Mucosa of stomach (tissue), 1 donor: ENCODE data around the gene NANS.

Source experiments
- H3K27me3 ChIP-seq: one replicate; pipeline ENCODE4 v1.7.0; 2013; ENCODE audit warnings: mild to moderate bottlenecking, low read length; ENCODE audit not compliant: control insufficient read depth, insufficient read depth
- H3K36me3 ChIP-seq: one replicate; pipeline ENCODE4 v1.7.0; 2013; ENCODE audit warnings: low read length; ENCODE audit not compliant: control insufficient read depth, insufficient read depth
- H3K4me1 ChIP-seq: one replicate; pipeline ENCODE4 v1.7.0; 2013; ENCODE audit warnings: mild to moderate bottlenecking, low read length; ENCODE audit not compliant: control insufficient read depth, insufficient read depth
- H3K4me3 ChIP-seq: one replicate; pipeline ENCODE4 v1.7.0; 2013; ENCODE audit warnings: low read length
- H3K9ac ChIP-seq: one replicate; pipeline ENCODE4 v1.7.0; 2013; ENCODE audit warnings: mild to moderate bottlenecking, low read length, moderate library complexity
- H3K9me3 ChIP-seq: one replicate; pipeline ENCODE4 v1.7.0; 2013; ENCODE audit warnings: mild to moderate bottlenecking, low read length, moderate library complexity; ENCODE audit not compliant: control insufficient read depth
- donor health status: Pancreatic carcinoma.

The NANS gene

DNA sequence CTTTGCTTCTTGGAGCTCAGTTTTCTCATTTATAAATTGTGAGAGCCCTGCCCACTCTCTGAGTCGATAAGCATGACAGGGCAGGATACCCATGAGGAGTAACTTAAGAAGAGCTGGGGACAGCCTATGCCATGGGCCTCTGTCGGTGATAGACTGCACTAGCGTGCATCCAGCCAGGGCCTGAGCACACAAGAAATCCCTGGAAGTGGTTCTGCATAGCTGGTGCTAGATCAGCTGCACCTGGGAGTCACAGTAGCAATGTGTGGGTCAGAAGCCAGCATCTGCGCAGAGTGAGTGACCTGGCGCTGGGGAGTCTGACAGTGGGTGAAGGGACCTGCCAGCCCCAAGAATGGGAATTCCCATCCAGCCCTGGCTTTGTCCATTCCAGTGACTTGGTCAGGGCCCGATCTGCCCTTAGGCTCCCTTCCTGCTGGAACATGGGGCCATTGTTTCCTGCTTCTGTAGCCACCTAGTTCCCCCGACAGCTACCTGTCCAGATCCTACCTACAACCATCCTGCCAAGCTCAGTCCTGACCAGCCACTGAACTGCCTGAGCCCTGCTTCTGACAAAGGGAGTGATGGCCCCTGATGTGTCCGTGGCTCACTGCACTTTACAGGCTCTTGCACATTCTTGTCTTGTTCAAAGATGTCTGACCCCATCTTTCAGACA, 35.9 kb upstream of the NANS start:
- no peak overlapping the region for H3K4me3 ChIP-seq
- no peaks in the 10 kb centered on the region for H3K4me1 ChIP-seq
- H3K27me3 ChIP-seq = no peaks in the 10 kb centered on the region
- no peak overlapping the region for H3K9ac ChIP-seq
- H3K36me3 ChIP-seq = no peaks in the 10 kb centered on the region
- H3K9me3 ChIP-seq = no peaks in the 10 kb centered on the region

DNA sequence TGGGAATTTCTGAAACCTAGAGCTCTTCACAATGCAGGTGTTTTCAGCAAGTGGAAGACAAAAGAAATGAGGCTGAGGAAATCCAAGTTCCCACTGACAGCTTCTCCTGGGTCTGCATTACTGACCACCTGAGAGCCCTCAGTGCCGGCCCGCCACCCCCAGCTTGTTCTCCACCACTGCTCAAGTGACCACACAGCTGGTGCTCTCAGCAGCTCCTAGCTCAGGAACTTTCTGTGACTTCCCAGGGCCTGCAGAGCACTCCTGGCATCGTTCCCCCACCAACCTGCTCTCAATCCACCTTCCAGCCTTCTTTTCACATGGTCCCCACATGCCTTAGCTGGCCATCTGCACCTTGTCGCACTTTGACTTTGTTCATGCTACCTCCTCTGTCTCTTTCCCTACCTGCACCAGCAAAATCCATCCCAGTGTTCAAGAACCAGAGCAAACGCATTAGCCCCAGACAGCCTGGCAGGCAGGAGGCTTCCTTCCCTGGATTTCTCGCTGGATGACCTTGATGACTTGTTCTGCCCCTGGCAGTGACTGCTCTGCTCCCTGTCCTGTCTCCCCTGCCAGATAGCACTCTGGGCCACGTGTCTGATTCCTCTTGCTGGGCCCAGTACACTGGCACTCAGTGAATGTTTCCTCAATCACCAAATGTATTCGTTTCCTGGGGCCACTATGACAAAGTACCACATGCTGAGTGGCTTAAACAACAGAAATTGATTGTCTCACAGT, 35.1 kb upstream of the NANS start:
- H3K9me3 ChIP-seq = no peaks in the 10 kb centered on the region
- H3K36me3 ChIP-seq = no peaks in the 10 kb centered on the region
- no peaks in the 10 kb centered on the region for H3K4me1 ChIP-seq
- H3K4me3 ChIP-seq = no peak overlapping the region
- H3K9ac ChIP-seq = no peak overlapping the region
- H3K27me3 ChIP-seq = no peaks in the 10 kb centered on the region

DNA sequence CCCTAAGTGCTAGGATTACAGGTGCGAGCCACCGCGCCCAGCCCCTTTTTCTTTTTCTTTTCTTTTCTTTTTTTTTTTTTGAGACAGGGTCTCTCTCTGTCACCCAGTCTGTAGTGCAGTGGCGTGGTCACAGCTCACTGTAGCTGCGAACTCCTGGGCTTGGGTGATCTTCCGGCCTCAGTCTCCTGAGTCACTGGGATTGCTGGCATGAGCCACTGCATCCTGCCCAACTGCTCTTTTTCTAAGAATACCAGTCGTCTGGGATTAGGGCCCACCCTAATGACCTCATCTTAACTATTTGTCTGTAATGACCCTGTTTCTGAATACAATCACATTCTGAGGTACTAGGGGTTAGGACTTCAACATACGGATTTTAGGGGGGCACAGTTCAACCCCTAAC, 34.1 kb upstream of the NANS start:
- Histone ChIP-seq H3K9me3 (no peaks in the 10 kb centered on the region), H3K4me1 (no peaks in the 10 kb centered on the region), H3K27me3 (no peaks in the 10 kb centered on the region), H3K9ac (no peak overlapping the region), H3K4me3 (no peak overlapping the region), H3K36me3 (no peaks in the 10 kb centered on the region)

DNA sequence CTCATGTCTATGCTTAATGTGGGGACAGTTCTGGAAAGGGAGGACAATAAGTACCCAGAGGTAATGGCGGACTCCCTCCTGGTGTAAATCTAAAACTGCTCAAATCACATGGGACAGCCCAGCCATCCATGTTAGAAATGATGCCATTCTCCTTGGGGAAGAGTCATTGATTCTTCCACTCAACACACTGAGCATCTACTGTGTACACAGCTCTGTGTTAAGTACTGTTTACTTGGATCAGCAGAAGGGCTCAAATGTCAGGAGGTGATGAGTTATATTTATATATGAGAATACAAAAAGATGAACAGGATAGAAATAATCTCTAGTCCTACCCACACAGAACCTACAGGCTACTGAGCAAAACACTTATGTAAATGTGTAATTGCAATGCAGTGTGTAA, 31.8 kb upstream of the NANS start:
- H3K4me3 ChIP-seq = no peak overlapping the region
- H3K9ac ChIP-seq = no peak overlapping the region
- H3K4me1 ChIP-seq = no peaks in the 10 kb centered on the region
- H3K27me3 ChIP-seq = no peaks in the 10 kb centered on the region
- H3K9me3 ChIP-seq = no peaks in the 10 kb centered on the region
- no peaks in the 10 kb centered on the region for H3K36me3 ChIP-seq

DNA sequence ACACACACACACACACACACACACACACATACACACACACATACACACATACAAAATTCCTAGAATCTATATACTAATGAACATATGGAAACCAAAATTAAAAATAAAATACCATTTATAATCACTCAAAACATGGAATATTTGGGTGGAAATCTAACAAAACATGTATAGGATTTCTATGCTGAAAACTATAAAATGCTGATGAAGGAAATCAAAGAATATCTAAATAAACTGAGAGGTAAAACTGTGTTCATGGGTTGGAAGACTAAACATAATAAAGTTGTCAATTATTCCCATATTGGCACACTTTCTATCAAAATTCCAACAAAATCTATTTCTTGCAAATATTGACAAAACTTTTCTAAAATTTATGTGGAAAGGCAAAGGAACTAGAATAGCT, 25.4 kb upstream of the NANS start:
- Histone ChIP-seq H3K9ac (no peak overlapping the region), H3K9me3 (no peaks in the 10 kb centered on the region), H3K36me3 (no peaks in the 10 kb centered on the region), H3K4me1 (peaks cover 5% of the 10 kb centered on the region), H3K27me3 (peaks cover 5% of the 10 kb centered on the region), H3K4me3 (no peak overlapping the region)

DNA sequence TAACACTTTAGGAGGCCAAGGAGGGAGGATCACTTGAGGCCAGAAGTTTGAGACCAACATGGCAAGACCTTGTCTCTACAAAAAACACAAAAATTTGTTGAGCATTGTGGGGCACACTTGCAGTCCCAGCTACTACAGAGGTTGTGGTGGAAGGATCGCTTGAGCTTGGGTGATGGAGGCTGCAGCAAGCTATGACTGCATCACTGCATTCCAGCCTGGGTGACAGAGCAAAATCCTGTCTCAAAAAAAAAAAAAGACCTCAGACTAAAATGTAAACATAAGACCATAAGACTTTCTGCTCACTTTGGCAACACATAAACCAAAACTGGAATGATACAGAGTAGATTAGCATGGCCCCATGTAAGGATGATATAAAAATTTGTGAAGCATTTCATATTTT, 24.6 kb upstream of the NANS start:
- no peak overlapping the region for H3K4me3 ChIP-seq
- peaks cover 5% of the 10 kb centered on the region for H3K4me1 ChIP-seq
- H3K36me3 ChIP-seq = no peaks in the 10 kb centered on the region
- H3K9me3 ChIP-seq = no peaks in the 10 kb centered on the region
- peaks cover 5% of the 10 kb centered on the region for H3K27me3 ChIP-seq
- H3K9ac ChIP-seq = no peak overlapping the region

DNA sequence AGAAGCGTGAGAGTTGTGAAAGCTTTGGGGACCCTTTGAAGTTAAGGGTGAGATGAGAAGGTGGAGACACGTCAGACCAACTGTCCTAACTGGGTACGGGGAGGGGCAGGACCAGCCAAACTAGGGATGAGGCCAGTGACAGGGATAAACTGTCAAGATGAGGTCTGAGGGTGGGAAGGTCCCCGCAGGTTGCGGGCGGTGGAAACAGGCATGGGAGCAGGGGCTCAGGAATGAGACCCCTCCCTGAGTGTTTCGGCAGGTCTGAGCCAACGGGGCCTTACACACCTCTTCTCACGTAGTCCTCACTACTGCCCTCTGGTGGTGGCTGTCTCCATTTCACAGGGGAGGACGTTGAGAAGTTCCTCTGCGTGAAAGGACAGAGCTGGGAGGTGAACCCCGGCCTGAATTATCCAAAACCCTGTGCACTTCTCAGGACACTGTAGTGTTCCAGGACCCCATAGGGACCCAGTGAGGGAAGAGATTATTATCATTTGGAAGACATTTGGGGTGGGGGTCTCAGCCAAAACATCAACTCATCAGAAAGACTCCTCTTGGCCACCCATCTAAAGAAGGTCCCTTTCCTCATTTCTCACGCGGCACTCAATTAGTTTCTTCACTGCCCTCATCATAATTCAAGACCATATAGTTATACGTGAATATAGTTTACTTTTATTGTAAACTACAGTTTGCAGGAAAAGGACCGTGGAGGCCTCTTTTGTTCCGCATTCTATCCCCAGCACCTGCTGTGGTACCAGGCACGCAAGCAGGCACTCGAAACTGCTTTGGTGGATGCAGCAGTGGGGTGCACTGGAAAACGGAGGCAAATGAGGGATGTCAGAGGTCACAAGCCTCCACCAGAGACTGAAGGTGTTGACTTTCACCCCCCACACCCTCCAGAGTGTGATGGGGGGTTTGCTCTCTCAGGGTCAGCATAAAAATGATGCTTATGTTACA, 21.7 kb upstream of the NANS start:
- Histone ChIP-seq H3K9ac (no peak overlapping the region), H3K27me3 (peaks cover 5% of the 10 kb centered on the region), H3K36me3 (no peaks in the 10 kb centered on the region), H3K4me3 (no peak overlapping the region), H3K4me1 (peaks cover 5% of the 10 kb centered on the region), H3K9me3 (no peaks in the 10 kb centered on the region)

DNA sequence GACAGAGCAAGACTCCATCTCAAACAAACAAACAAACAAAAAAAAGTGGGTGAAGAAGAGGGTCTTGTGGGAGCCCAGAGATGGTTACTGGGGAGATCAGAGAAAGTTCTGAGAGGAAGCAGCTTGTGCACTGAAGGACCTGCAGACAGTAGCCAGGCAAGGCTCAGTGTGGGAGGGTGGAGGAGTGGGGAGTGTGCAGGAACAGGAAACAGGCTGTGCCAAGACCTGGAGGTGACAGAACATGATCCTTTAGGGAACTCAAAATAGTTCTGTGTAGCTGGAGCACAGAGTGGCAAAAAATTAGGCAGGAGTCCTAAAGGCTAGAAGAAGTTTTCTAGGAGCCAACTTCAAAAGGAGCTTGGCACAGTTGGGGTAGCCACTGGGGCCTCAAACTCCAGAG, 19.2 kb upstream of the NANS start:
- Histone ChIP-seq H3K36me3 (no peaks in the 10 kb centered on the region), H3K9ac (no peak overlapping the region), H3K27me3 (peaks cover 5% of the 10 kb centered on the region), H3K4me3 (no peak overlapping the region), H3K9me3 (no peaks in the 10 kb centered on the region), H3K4me1 (peaks cover 5% of the 10 kb centered on the region)

DNA sequence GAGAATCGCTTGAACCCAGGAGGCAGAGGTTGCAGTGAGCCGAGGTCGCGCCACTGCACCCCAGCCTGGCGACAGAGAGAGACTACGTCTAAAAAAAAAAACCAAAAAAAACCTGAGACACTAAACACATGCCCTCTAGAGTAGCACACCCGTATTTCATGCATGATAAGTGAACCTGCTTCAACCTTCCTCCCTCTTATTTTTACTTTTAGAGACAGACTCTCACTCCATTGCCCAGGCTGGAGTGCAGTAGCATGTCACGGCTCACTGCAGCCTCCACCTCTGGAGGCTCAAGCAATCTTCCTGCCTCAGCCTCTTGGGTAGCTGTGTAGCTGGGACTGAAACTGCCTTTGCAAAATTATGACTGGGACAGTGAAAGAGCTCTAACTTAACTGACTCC, 17.6 kb upstream of the NANS start:
- Histone ChIP-seq H3K27me3 (peaks cover 5% of the 10 kb centered on the region), H3K4me3 (no peak overlapping the region), H3K9ac (no peak overlapping the region), H3K36me3 (no peaks in the 10 kb centered on the region), H3K9me3 (no peaks in the 10 kb centered on the region), H3K4me1 (peaks cover 5% of the 10 kb centered on the region)

DNA sequence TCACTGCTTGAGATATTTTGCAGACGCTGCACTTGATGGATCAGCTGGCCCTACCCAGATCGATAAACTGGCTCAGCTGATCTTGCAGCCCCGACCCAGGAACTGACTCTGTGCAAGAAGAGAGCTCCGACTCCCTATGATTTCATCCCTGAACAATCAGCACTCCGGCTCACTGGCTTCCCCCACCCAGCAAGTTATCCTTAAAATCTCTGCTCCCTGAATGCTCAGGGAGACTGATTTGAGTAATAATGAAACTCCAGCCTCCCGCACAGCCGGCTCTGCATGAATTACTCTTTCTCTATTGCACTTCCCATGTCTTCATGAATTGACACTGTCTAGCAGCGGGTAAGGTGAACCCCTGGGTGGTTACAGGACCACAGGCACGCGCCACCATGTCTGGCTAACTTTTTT, 16.9 kb upstream of the NANS start:
- Histone ChIP-seq H3K36me3 (no peaks in the 10 kb centered on the region), H3K27me3 (peaks cover 5% of the 10 kb centered on the region), H3K9me3 (no peaks in the 10 kb centered on the region), H3K4me1 (peaks cover 5% of the 10 kb centered on the region), H3K4me3 (no peak overlapping the region), H3K9ac (no peak overlapping the region)

DNA sequence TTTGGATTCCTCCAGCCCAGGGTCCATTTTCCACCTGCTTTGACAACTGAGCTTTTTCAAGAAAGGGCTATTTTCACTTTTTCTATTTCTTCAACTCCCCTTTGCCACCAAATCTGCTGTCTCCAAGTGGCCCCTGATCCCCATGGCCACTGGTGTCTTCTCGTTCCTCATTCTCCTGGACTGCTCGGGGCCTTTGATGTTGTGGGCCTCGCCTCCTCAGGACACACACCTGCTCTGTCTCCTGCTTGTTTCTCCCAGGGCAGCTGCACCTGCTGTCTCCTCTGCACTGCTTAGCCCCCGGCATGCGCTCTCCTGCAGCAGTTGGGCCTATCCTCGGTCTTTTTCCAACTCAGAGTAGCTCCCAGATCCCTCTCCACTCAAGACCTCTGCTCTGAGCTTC, 16.3 kb upstream of the NANS start:
- Histone ChIP-seq H3K27me3 (peaks cover 4% of the 10 kb centered on the region), H3K4me3 (no peak overlapping the region), H3K9me3 (no peaks in the 10 kb centered on the region), H3K36me3 (no peaks in the 10 kb centered on the region), H3K9ac (no peak overlapping the region), H3K4me1 (no peaks in the 10 kb centered on the region)

DNA sequence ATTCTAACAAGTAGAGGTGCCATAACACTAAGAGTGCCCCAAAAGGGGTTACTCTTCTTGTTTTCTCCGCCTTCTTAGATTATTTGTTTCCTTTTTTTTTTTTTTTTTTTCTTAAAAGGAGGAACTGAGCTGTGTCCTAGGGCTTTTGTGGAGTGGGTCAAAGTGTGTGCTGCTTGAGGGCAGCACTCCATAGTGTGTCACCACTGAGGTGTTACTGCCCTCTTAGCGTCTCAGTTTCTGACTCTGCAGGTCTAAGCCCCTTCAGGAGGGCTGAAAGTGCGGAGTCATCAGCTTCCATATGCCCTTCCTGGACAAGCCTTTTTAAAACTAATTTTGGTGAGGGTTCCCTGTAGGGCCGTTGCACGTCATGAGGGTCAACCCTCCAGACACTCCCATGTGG, 12.6 kb upstream of the NANS start:
- Histone ChIP-seq H3K9ac (no peak overlapping the region), H3K4me1 (no peaks in the 10 kb centered on the region), H3K27me3 (no peaks in the 10 kb centered on the region), H3K9me3 (no peaks in the 10 kb centered on the region), H3K36me3 (no peaks in the 10 kb centered on the region), H3K4me3 (no peak overlapping the region)
